Neural cell (in vitro differentiated cells): ENCODE results near the gene KSR2. TPM values are rescaled to one million over a fixed set of nuclear protein-coding genes. Genes with fewer than 3 reads are reported as not detected.

Experiments used
- H2AFZ ChIP-seq: fragments of 200-600, 300-800 bp; sonication (generic), shearing (Covaris generic); 2 replicates; pipeline ENCODE4 v1.6.0; 2014; ENCODE audit warnings: low read depth, mild to moderate bottlenecking, antibody characterized with exemption, low read length, moderate library complexity
- H3F3A ChIP-seq: fragments of 200-600 bp; shearing (Covaris generic); 2 replicates; pipeline ENCODE4 v1.6.1; 2016; ENCODE audit warnings: mild to moderate bottlenecking, moderate library complexity, mixed read lengths, antibody characterized with exemption, low read length; ENCODE audit not compliant: insufficient read depth, poor library complexity, severe bottlenecking
- H3K27ac ChIP-seq: fragments of 200-600, 300-800 bp; sonication (generic), shearing (Covaris generic); 2 replicates; pipeline ENCODE4 v1.5.1; 2014; ENCODE audit warnings: mild to moderate bottlenecking, low read length, moderate library complexity
- H3K27me3 ChIP-seq: fragments of 300-800, 200-600 bp; sonication (generic), shearing (Covaris generic); 2 replicates; pipeline ENCODE4 v1.6.0; 2014; ENCODE audit warnings: mild to moderate bottlenecking, low read depth, low read length, moderate library complexity; ENCODE audit not compliant: insufficient read depth
- H3K36me3 ChIP-seq: fragments of 300-800, 200-600 bp; sonication (generic), shearing (Covaris generic); 2 replicates; pipeline ENCODE4 v1.5.1; 2014; ENCODE audit warnings: mild to moderate bottlenecking, antibody characterized with exemption, low read length, moderate library complexity; ENCODE audit not compliant: insufficient read depth
- H3K4me2 ChIP-seq: fragments of 300-800, 200-600 bp; sonication (generic), shearing (Covaris generic); 2 replicates; pipeline ENCODE4 v1.6.0; 2014; ENCODE audit warnings: mild to moderate bottlenecking, low read length
- H3K4me3 ChIP-seq: fragments of 300-800, 200-600 bp; sonication (generic), shearing (Covaris generic); 2 replicates; pipeline ENCODE4 v1.5.1; 2014; ENCODE audit warnings: mild to moderate bottlenecking, low read length, moderate library complexity
- H3K79me2 ChIP-seq: fragments of 200-600 bp; shearing (Covaris generic); replicated peaks from 2 replicates; pipeline ENCODE4 v1.6.0; 2014; ENCODE audit warnings: mild to moderate bottlenecking, low read length, moderate library complexity; ENCODE audit not compliant: insufficient read depth
- H3K9ac ChIP-seq: fragments of 300-800, 200-600 bp; sonication (generic), shearing (Covaris generic); 2 replicates; pipeline ENCODE4 v1.6.1; 2016; ENCODE audit warnings: mild to moderate bottlenecking, low read length, mixed read lengths
- H3K9me2 ChIP-seq: fragments of 200-600 bp; shearing (Covaris generic); 2 replicates; pipeline ENCODE4 v1.6.1; 2016; ENCODE audit warnings: mild to moderate bottlenecking, low read length, mixed read lengths; ENCODE audit not compliant: insufficient read depth
- H3K9me3 ChIP-seq: fragments of 200-600, 300-800 bp; sonication (generic), shearing (Covaris generic); 2 replicates; pipeline ENCODE4 v1.6.1; 2016; ENCODE audit warnings: mild to moderate bottlenecking, mixed run types, low read length, moderate library complexity, mixed read lengths
- H4K20me1 ChIP-seq: fragments of 200-600 bp; shearing (Covaris generic); 2 replicates; pipeline ENCODE4 v1.6.1; 2016; ENCODE audit warnings: mild to moderate bottlenecking, mixed run types; ENCODE audit not compliant: insufficient read depth
- EP300 ChIP-seq: fragments of 450-650 bp; conservative IDR thresholded peaks from 2 replicates; pipeline ENCODE4 v1.6.1; 2014; ENCODE audit warnings: antibody characterized with exemption, mild to moderate bottlenecking, moderate library complexity; ENCODE audit not compliant: poor library complexity, severe bottlenecking
- EZH2 ChIP-seq: fragments of 200-600, 300-800 bp; shearing (Covaris generic), sonication (generic); IDR thresholded peaks from 2 replicates; pipeline ENCODE4 v1.6.1; 2014; ENCODE audit warnings: antibody characterized with exemption, low read length, borderline replicate concordance, mild to moderate bottlenecking; ENCODE audit not compliant: insufficient read depth, poor library complexity, severe bottlenecking
- MXI1 ChIP-seq: fragments of 450-650 bp; conservative IDR thresholded peaks from 2 replicates; pipeline ENCODE4 v1.6.1; 2014; ENCODE audit warnings: antibody characterized with exemption, mild to moderate bottlenecking; ENCODE audit not compliant: poor library complexity, severe bottlenecking
- POLR2AphosphoS5 ChIP-seq: IDR thresholded peaks from 2 replicates; pipeline ENCODE4 v1.6.1; 2012
- RAD21 ChIP-seq: fragments of 450-650 bp; conservative IDR thresholded peaks from 2 replicates; pipeline ENCODE4 v1.6.1; 2014; ENCODE audit warnings: antibody characterized with exemption, mild to moderate bottlenecking, moderate library complexity
- SMC3 ChIP-seq: fragments of 450-650 bp; conservative IDR thresholded peaks from 2 replicates; pipeline ENCODE4 v1.6.1; 2014; ENCODE audit warnings: antibody characterized with exemption, mild to moderate bottlenecking, moderate library complexity; ENCODE audit not compliant: poor library complexity
- TAF1 ChIP-seq: IDR thresholded peaks from 2 replicates; pipeline ENCODE4 v1.6.1; 2012; ENCODE audit warnings: low read depth
- polyA plus RNA-seq: library from polyadenylated mRNA; depleted of rRNA; stranded (reverse); fragments of >200 nt; gene quantifications from 2 replicates; pipeline ENCODE4 v1.2.3, GENCODE V29; 2014
- TF ChIP-seq, protein P1 (sequence below): IDR thresholded peaks from 2 replicates; pipeline ENCODE4 v1.6.1; 2012; ENCODE audit warnings: borderline replicate concordance
- TF ChIP-seq, protein P2 (sequence below): fragments of 450-650 bp; IDR thresholded peaks from 2 replicates; pipeline ENCODE4 v1.5.1; 2014; ENCODE audit warnings: antibody characterized with exemption, mild to moderate bottlenecking, moderate library complexity; ENCODE audit not compliant: poor library complexity, severe bottlenecking

The KSR2 gene
- polyA plus RNA-seq, 1 donor from 2014 or later, result 3.0 TPM

DNA sequence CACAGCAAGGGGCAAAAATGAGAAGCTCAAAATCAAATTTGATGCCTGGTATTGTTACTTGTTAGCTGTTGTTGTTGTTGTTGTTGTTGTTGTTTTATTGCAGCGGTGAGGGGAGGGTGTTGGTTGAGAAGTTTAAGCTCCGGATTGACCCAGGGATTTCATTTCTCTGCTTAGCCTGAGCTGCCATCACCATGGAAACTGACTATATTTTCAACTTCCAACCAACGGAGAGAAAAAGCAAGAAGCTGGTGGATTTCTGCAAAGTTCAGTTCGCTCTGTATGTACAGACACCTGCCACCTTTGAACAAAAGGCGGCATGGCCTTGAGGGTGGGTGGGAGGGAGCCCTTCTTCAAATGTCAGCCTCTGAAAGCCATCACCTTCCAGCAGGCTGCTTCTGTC is 412.9 kb downstream of the KSR2 start:
- Histone ChIP-seq H3K9me2 (no peaks in the 10 kb centered on the region), H3K79me2 (no peaks in the 10 kb centered on the region), H3K27me3 (no peaks in the 10 kb centered on the region), H3K4me3 (no peak overlapping the region), H3K4me2 (no peak overlapping the region), H3K27ac (no peak overlapping the region), H2AFZ (no peak overlapping the region), H3K9ac (no peak overlapping the region), H3F3A (no peaks in the 10 kb centered on the region), H4K20me1 (no peaks in the 10 kb centered on the region), H3K36me3 (peaks cover 12% of the 10 kb centered on the region), H3K9me3 (no peaks in the 10 kb centered on the region)
- TF ChIP-seq TAF1 (no peak), POLR2AphosphoS5 (no peak), EZH2 (no peak), RAD21 (no peak), EP300 (no peak), MXI1 (no peak)
- TF ChIP-seq, protein P1, sequence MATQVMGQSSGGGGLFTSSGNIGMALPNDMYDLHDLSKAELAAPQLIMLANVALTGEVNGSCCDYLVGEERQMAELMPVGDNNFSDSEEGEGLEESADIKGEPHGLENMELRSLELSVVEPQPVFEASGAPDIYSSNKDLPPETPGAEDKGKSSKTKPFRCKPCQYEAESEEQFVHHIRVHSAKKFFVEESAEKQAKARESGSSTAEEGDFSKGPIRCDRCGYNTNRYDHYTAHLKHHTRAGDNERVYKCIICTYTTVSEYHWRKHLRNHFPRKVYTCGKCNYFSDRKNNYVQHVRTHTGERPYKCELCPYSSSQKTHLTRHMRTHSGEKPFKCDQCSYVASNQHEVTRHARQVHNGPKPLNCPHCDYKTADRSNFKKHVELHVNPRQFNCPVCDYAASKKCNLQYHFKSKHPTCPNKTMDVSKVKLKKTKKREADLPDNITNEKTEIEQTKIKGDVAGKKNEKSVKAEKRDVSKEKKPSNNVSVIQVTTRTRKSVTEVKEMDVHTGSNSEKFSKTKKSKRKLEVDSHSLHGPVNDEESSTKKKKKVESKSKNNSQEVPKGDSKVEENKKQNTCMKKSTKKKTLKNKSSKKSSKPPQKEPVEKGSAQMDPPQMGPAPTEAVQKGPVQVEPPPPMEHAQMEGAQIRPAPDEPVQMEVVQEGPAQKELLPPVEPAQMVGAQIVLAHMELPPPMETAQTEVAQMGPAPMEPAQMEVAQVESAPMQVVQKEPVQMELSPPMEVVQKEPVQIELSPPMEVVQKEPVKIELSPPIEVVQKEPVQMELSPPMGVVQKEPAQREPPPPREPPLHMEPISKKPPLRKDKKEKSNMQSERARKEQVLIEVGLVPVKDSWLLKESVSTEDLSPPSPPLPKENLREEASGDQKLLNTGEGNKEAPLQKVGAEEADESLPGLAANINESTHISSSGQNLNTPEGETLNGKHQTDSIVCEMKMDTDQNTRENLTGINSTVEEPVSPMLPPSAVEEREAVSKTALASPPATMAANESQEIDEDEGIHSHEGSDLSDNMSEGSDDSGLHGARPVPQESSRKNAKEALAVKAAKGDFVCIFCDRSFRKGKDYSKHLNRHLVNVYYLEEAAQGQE, result no peak
- TF ChIP-seq, protein P2, sequence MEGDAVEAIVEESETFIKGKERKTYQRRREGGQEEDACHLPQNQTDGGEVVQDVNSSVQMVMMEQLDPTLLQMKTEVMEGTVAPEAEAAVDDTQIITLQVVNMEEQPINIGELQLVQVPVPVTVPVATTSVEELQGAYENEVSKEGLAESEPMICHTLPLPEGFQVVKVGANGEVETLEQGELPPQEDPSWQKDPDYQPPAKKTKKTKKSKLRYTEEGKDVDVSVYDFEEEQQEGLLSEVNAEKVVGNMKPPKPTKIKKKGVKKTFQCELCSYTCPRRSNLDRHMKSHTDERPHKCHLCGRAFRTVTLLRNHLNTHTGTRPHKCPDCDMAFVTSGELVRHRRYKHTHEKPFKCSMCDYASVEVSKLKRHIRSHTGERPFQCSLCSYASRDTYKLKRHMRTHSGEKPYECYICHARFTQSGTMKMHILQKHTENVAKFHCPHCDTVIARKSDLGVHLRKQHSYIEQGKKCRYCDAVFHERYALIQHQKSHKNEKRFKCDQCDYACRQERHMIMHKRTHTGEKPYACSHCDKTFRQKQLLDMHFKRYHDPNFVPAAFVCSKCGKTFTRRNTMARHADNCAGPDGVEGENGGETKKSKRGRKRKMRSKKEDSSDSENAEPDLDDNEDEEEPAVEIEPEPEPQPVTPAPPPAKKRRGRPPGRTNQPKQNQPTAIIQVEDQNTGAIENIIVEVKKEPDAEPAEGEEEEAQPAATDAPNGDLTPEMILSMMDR, result no peak

DNA sequence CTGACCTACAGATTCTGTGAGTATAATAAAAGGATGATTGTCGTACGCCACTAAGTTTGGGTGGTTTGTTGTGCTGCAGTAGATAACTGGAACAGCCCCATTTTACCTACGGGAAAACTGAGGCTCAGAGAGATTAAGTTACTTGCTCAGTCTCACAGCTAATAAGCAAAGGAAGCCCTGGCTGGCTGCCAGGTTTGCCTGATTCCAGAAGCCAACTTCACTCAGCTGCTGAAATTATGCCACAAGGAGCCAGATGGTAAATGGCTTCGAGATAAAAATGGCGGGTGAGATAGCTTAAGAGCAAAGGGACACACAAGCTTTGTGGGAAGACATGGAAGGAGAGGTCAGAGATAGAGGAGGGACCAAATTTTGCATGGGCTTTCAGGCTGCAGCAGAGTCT is 415.8 kb downstream of the KSR2 start:
- Histone ChIP-seq H2AFZ (no peak overlapping the region), H4K20me1 (no peaks in the 10 kb centered on the region), H3K4me3 (no peak overlapping the region), H3K9ac (no peak overlapping the region), H3K27me3 (no peaks in the 10 kb centered on the region), H3K27ac (no peak overlapping the region), H3K9me2 (no peaks in the 10 kb centered on the region), H3K9me3 (no peaks in the 10 kb centered on the region), H3K36me3 (peaks cover 12% of the 10 kb centered on the region), H3F3A (no peaks in the 10 kb centered on the region), H3K79me2 (no peaks in the 10 kb centered on the region), H3K4me2 (no peak overlapping the region)
- TF ChIP-seq EP300 (no peak), RAD21 (no peak), SMC3 (no peak), MXI1 (no peak), POLR2AphosphoS5 (no peak), TAF1 (no peak), EZH2 (no peak)
- TF ChIP-seq, protein P2, result no peak
- TF ChIP-seq, protein P1, result no peak
